ENCODE results near the gene SBNO2. TPM values are rescaled to one million over a fixed set of nuclear protein-coding genes. Genes with fewer than 3 reads are reported as not detected.

The SBNO2 gene
- polyA plus RNA-seq, 3 donors: 0.71 to 75.0 (median 2.6) TPM

- Histone ChIP-seq H3K27ac (ENCODE audit: low read depth in 1 of 2, low read length in 2 of 2) (no peak overlapping the region), H3K36me3 (replicated peaks in 1 of 2; ENCODE audit: control insufficient read depth in 1 of 2, insufficient read depth in 2 of 2, low read length in 2 of 2) (peaks cover 89 to 95% of the 10 kb centered on the region in 2 donors), H4K20me1 (ENCODE audit: insufficient read depth, low read length) (peaks cover 89% of the 10 kb centered on the region), H3K79me2 (ENCODE audit: insufficient read depth, low read length) (peaks cover 8% of the 10 kb centered on the region), H3K4me1 (ENCODE audit: control insufficient read depth in 1 of 2, insufficient read depth in 2 of 2, low read length in 2 of 2) (no peaks in the 10 kb centered on the region), H3K4me3 (replicated peaks in 1 of 3; ENCODE audit: low read depth in 2 of 3, low read length in 3 of 3) (no peak overlapping the region), H3K9ac (ENCODE audit: insufficient read depth, low read length, poor library complexity, severe bottlenecking) (no peak overlapping the region), H3K9me3 (replicated peaks in 1 of 2; ENCODE audit: control insufficient read depth in 1 of 2, insufficient read depth in 1 of 2, low read length in 2 of 2) (no peaks in the 10 kb centered on the region), H2AFZ (ENCODE audit: insufficient read depth, low read depth, low read length, poor library complexity, severe bottlenecking) (no peak overlapping the region), H3K27me3 (ENCODE audit: control insufficient read depth in 2 of 2, insufficient read depth in 2 of 2, low read length in 2 of 2) (no peaks in the 10 kb centered on the region), H3K4me2 (replicated peaks; ENCODE audit: extremely low read depth, low read length, poor library complexity, severe bottlenecking) (no peak overlapping the region)
- no peak for DNase-seq
- peaks cover 52 to 90% of the 10 kb centered on the region in 2 donors for H3K36me3 Mint-ChIP-seq
- no peaks in the 10 kb centered on the region for H3K4me1 Mint-ChIP-seq
- H3K27ac Mint-ChIP-seq: no peak overlapping the region
- WGBS (ENCODE audit: insufficient coverage): 98% methylated on average over 42 of the region's 50 CpGs
- intact Hi-C loops (cut with micrococcal nuclease): no loop called here
- H3K27me3 Mint-ChIP-seq (ENCODE audit: low read depth in 3 of 3): peaks cover 0 to 3% (median 0%) of the 10 kb centered on the region in 3 donors
- H3K9me3 Mint-ChIP-seq: peaks cover 0 to 3% (median 0%) of the 10 kb centered on the region in 7 donors
- no peak overlapping the region for H3K4me3 Mint-ChIP-seq
- no peak for TF ChIP-seq CTCF (IDR thresholded peaks at IDR 0.05)
Measured at GRCh38 chr19:1119475-1120217, 54.4 kb downstream of the SBNO2 start.

- Histone ChIP-seq H2AFZ (ENCODE audit: insufficient read depth, low read depth, low read length, poor library complexity, severe bottlenecking) (no peak overlapping the region), H3K27me3 (ENCODE audit: control insufficient read depth in 2 of 2, insufficient read depth in 2 of 2, low read length in 2 of 2) (no peaks in the 10 kb centered on the region), H3K36me3 (replicated peaks in 1 of 2; ENCODE audit: control insufficient read depth in 1 of 2, insufficient read depth in 2 of 2, low read length in 2 of 2) (peaks cover 87 to 93% of the 10 kb centered on the region in 2 donors), H3K4me3 (replicated peaks in 1 of 3; ENCODE audit: low read depth in 2 of 3, low read length in 3 of 3) (no peak overlapping the region), H3K4me2 (replicated peaks; ENCODE audit: extremely low read depth, low read length, poor library complexity, severe bottlenecking) (no peak overlapping the region), H4K20me1 (ENCODE audit: insufficient read depth, low read length) (peaks cover 89% of the 10 kb centered on the region), H3K9me3 (replicated peaks in 1 of 2; ENCODE audit: control insufficient read depth in 1 of 2, insufficient read depth in 1 of 2, low read length in 2 of 2) (no peaks in the 10 kb centered on the region), H3K27ac (ENCODE audit: low read depth in 1 of 2, low read length in 2 of 2) (no peak overlapping the region), H3K4me1 (ENCODE audit: control insufficient read depth in 1 of 2, insufficient read depth in 2 of 2, low read length in 2 of 2) (peaks cover under 1 to 4% of the 10 kb centered on the region in 2 donors), H3K9ac (ENCODE audit: insufficient read depth, low read length, poor library complexity, severe bottlenecking) (no peak overlapping the region), H3K79me2 (ENCODE audit: insufficient read depth, low read length) (peaks cover 4% of the 10 kb centered on the region)
- H3K27ac Mint-ChIP-seq: no peak overlapping the region
- no peak overlapping the region for H3K4me3 Mint-ChIP-seq
- H3K27me3 Mint-ChIP-seq (ENCODE audit: low read depth in 3 of 3): peaks cover 0 to 3% (median 0%) of the 10 kb centered on the region in 3 donors
- DNase-seq: no peak
- intact Hi-C loops (cut with micrococcal nuclease): no loop called here
- peaks cover 0 to 3% (median 0%) of the 10 kb centered on the region in 7 donors for H3K9me3 Mint-ChIP-seq
- H3K36me3 Mint-ChIP-seq: peaks cover 50 to 91% of the 10 kb centered on the region in 2 donors
- peaks cover under 1% of the 10 kb centered on the region for H3K4me1 Mint-ChIP-seq
- 94% methylated on average over 34 of the region's 34 CpGs for WGBS (ENCODE audit: insufficient coverage)
- TF ChIP-seq CTCF (IDR thresholded peaks at IDR 0.05): no peak
Measured at GRCh38 chr19:1118999-1119398, 55.1 kb downstream of the SBNO2 start.
